IMR-90 (cell line): ENCODE data around the gene PLA2G2F. TPM values are rescaled to one million over a fixed set of nuclear protein-coding genes. Genes with fewer than 3 reads are reported as not detected.

Experiments used
- ATAC-seq: fragments of 200-7000 bp; cut with Tn5 transposase; 2 replicates; pipeline ENCODE4 v1.9.1; 2020; ENCODE audit warnings: low read depth, mild to moderate bottlenecking, moderate library complexity
- BruUV-seq: library from RNA; stranded (reverse); fragments of 400-500 nt; replicated peaks from 2 replicates; lab custom pipeline; 2021; lab: Mats Ljungman, UMichigan
- CTCF ChIA-PET: fragments of 300-600 bp; formaldehyde crosslinking; extraction: SDS; loops from one replicate; lab custom pipeline; 2021; ENCODE audit warnings: antibody characterized with exemption; lab: Yijun Ruan, JAX
- POLR2A ChIA-PET: fragments of 300-600 bp; sonication (Branson Sonifier 250); formaldehyde crosslinking; loops from one replicate; lab custom pipeline; 2022; ENCODE audit warnings: antibody characterized with exemption; ENCODE audit not compliant: unreplicated experiment; lab: Charles Lee
- DNase-seq: peaks from one replicate; pipeline ENCODE4 v3.0.0; 2013
- H2AFZ ChIP-seq: replicated peaks from 2 replicates; pipeline ENCODE3; 2013; ENCODE audit warnings: low read length, mild to moderate bottlenecking; ENCODE audit not compliant: poor library complexity
- H2AK5ac ChIP-seq: 2 replicates; pipeline ENCODE4 v1.6.1; 2013; ENCODE audit warnings: low read depth, low read length, inconsistent platforms
- H2AK9ac ChIP-seq: replicated peaks from 2 replicates; pipeline ENCODE3; 2013; ENCODE audit warnings: mild to moderate bottlenecking, low read depth, low read length, moderate library complexity; ENCODE audit not compliant: poor library complexity
- H2BK120ac ChIP-seq: 2 replicates; pipeline ENCODE4 v1.6.1; 2013; ENCODE audit warnings: low read depth, low read length, inconsistent platforms
- H2BK15ac ChIP-seq: 3 replicates; pipeline ENCODE4 v1.6.1; 2013; ENCODE audit warnings: low read depth, low read length, inconsistent platforms
- H2BK20ac ChIP-seq: 2 replicates; pipeline ENCODE4 v1.6.1; 2013; ENCODE audit warnings: low read depth, mild to moderate bottlenecking, inconsistent platforms, low read length, moderate library complexity
- H2BK5ac ChIP-seq: 2 replicates; pipeline ENCODE4 v1.6.1; 2013; ENCODE audit warnings: mild to moderate bottlenecking, low read depth, low read length, inconsistent platforms; ENCODE audit not compliant: poor library complexity, severe bottlenecking
- H3K14ac ChIP-seq: replicated peaks from 2 replicates; pipeline ENCODE4 v1.6.1; 2013; ENCODE audit warnings: low read depth, low read length, inconsistent platforms
- H3K18ac ChIP-seq: 2 replicates; pipeline ENCODE4 v1.6.1; 2013; ENCODE audit warnings: low read depth, low read length, control low read depth
- H3K23ac ChIP-seq: 2 replicates; pipeline ENCODE4 v1.6.1; 2013; ENCODE audit warnings: low read depth, low read length, inconsistent platforms
- H3K27ac ChIP-seq: 2 replicates; pipeline ENCODE4 v1.5.1; 2013; ENCODE audit warnings: mild to moderate bottlenecking, control low read depth, low read length; ENCODE audit not compliant: insufficient read depth
- H3K27me3 ChIP-seq: 2 replicates; pipeline ENCODE4 v1.6.1; 2013; ENCODE audit warnings: low read length; ENCODE audit not compliant: control insufficient read depth, insufficient read depth
- H3K36me3 ChIP-seq: 2 replicates; pipeline ENCODE4 v1.6.1; 2013; ENCODE audit warnings: low read length, mixed read lengths; ENCODE audit not compliant: control insufficient read depth, insufficient read depth
- H3K4ac ChIP-seq: 2 replicates; pipeline ENCODE4 v1.6.1; 2013; ENCODE audit warnings: low read depth, low read length, inconsistent platforms
- H3K4me1 ChIP-seq: 2 replicates; pipeline ENCODE4 v1.6.1; 2013; ENCODE audit warnings: low read length, mixed read lengths; ENCODE audit not compliant: control insufficient read depth, insufficient read depth
- H3K4me2 ChIP-seq: 2 replicates; pipeline ENCODE4 v1.6.1; 2013; ENCODE audit warnings: low read depth, mild to moderate bottlenecking, control low read depth, low read length, moderate library complexity
- H3K4me3 ChIP-seq: 2 replicates; pipeline ENCODE4 v1.5.1; 2013; ENCODE audit warnings: low read depth, mild to moderate bottlenecking, control low read depth, low read length, moderate library complexity; ENCODE audit not compliant: insufficient read depth
- H3K56ac ChIP-seq: 2 replicates; pipeline ENCODE4 v1.6.1; 2013; ENCODE audit warnings: low read length, inconsistent platforms; ENCODE audit not compliant: insufficient read depth; ENCODE audit errors: extremely low read depth
- H3K79me1 ChIP-seq, 2 experiments: 2 replicates each; pipeline ENCODE4 v1.6.1; 2013; ENCODE audit warnings: low read length in 2 of 2, inconsistent platforms in 1 of 2, low read depth in 1 of 2
- H3K9ac ChIP-seq: 2 replicates; pipeline ENCODE4 v1.6.1; 2013; ENCODE audit warnings: low read depth, low read length, control low read depth
- H3K9me1 ChIP-seq: 2 replicates; pipeline ENCODE4 v1.6.1; 2013; ENCODE audit warnings: low read length, inconsistent platforms; ENCODE audit not compliant: insufficient read depth
- H3K9me3 ChIP-seq: 2 replicates; pipeline ENCODE4 v1.6.1; 2013; ENCODE audit warnings: low read length; ENCODE audit not compliant: control insufficient read depth, insufficient read depth
- H4K20me1 ChIP-seq: 2 replicates; pipeline ENCODE4 v1.6.1; 2013; ENCODE audit warnings: low read length, inconsistent platforms; ENCODE audit not compliant: insufficient read depth
- H4K5ac ChIP-seq: 2 replicates; pipeline ENCODE4 v1.6.1; 2013; ENCODE audit warnings: mild to moderate bottlenecking, low read depth, low read length, control low read depth
- H4K8ac ChIP-seq, 2 experiments: 2 replicates each; pipeline ENCODE4 v1.6.1; 2013; ENCODE audit warnings: low read depth in 2 of 2, low read length in 2 of 2, control low read depth in 1 of 2, inconsistent platforms in 1 of 2
- H4K91ac ChIP-seq: 2 replicates; pipeline ENCODE4 v1.6.1; 2013; ENCODE audit warnings: low read depth, low read length, inconsistent platforms; ENCODE audit not compliant: insufficient read depth
- BHLHE40 ChIP-seq: fragments of 150-350 bp; IDR thresholded peaks from 2 replicates; pipeline ENCODE4 v1.6.1; 2016; ENCODE audit warnings: mild to moderate bottlenecking, low read depth, low read length
- CEBPB ChIP-seq: IDR thresholded peaks from 2 replicates; pipeline ENCODE4 v1.6.1; 2012; ENCODE audit warnings: low read depth, low read length, improper control_type of control experiment
- CHD1 ChIP-seq: IDR thresholded peaks from 2 replicates; pipeline ENCODE4 v1.6.1; 2012; ENCODE audit warnings: low read depth, low read length, improper control_type of control experiment
- FOS ChIP-seq: fragments of 150-350 bp; IDR thresholded peaks from 2 replicates; pipeline ENCODE4 v1.6.1; 2016; ENCODE audit warnings: low read depth, low read length
- MAFK ChIP-seq: IDR thresholded peaks from 2 replicates; pipeline ENCODE4 v1.6.1; 2012; ENCODE audit warnings: low read depth, low read length, improper control_type of control experiment
- MAZ ChIP-seq: IDR thresholded peaks from 2 replicates; pipeline ENCODE4 v1.6.1; 2012; ENCODE audit warnings: low read depth, mild to moderate bottlenecking, low read length, improper control_type of control experiment, moderate library complexity, borderline replicate concordance
- MXI1 ChIP-seq: IDR thresholded peaks from 2 replicates; pipeline ENCODE4 v1.6.1; 2012; ENCODE audit warnings: low read depth, mild to moderate bottlenecking, low read length, moderate library complexity, borderline replicate concordance
- NFE2L2 ChIP-seq: fragments of 150-350 bp; IDR thresholded peaks from 2 replicates; pipeline ENCODE4 v1.6.1; 2016; ENCODE audit warnings: low read depth, mild to moderate bottlenecking, low read length
- POLR2A ChIP-seq: IDR thresholded peaks from 2 replicates; pipeline ENCODE4 v1.6.1; 2012; ENCODE audit warnings: mild to moderate bottlenecking, low read depth, low read length
- RAD21 ChIP-seq: IDR thresholded peaks from 2 replicates; pipeline ENCODE4 v1.6.1; 2012; ENCODE audit warnings: low read length, improper control_type of control experiment
- RCOR1 ChIP-seq: IDR thresholded peaks from 2 replicates; pipeline ENCODE4 v1.6.1; 2012; ENCODE audit warnings: mild to moderate bottlenecking, low read length, improper control_type of control experiment; ENCODE audit not compliant: insufficient replicate concordance
- RFX5 ChIP-seq: IDR thresholded peaks from 2 replicates; pipeline ENCODE4 v1.8.0; 2012; ENCODE audit warnings: low read depth, mild to moderate bottlenecking, low read length, moderate library complexity
- SMC3 ChIP-seq: fragments of 150-350 bp; IDR thresholded peaks from 2 replicates; pipeline ENCODE4 v1.6.1; 2016; ENCODE audit warnings: low read depth, mild to moderate bottlenecking, antibody characterized with exemption, low read length, moderate library complexity
- WGBS, 2 experiments: methylation state at CpG; one replicate each; pipeline versions ENCODE4 v1.1.5 to v1.1.7; 2013; ENCODE audit warnings: missing lambda C conversion rate in 2 of 2; ENCODE audit not compliant: insufficient read length in 1 of 2; ENCODE audit errors: extremely low coverage in 2 of 2; 5-methylcytosine and 5-hydroxymethylcytosine counted together
- dilution Hi-C: fragments of 300-500 bp; cut with HindIII; formaldehyde crosslinking; loops from one replicate; pipeline ENCODE4 v1.14.3; 2018; ENCODE audit warnings: low sequenced_read_pairs; ENCODE audit not compliant: unreplicated experiment
- in situ Hi-C: fragments of 300-500 bp; cut with MboI; formaldehyde crosslinking; loops from 3 replicates; pipeline ENCODE4 v1.14.3; 2019; ENCODE audit warnings: low sequenced_read_pairs, inconsistent platforms, mixed read lengths
- intact Hi-C: fragments of 100-400 bp; cut with micrococcal nuclease; formaldehyde crosslinking; loops from 2 replicates; pipeline ENCODE4 v1.10.0; 2022
- polyA plus RNA-seq, 3 experiments: library from polyadenylated mRNA; depleted of rRNA; stranded (reverse); fragments of >200 nt; gene quantifications; 2 replicates each; pipeline ENCODE4 v1.2.3, GENCODE V29; 2012; ENCODE audit warnings: low replicate concordance in 1 of 3
- total RNA-seq: library from RNA; depleted of rRNA; stranded (reverse); fragments of >200 nt; gene quantifications from 2 replicates; pipeline ENCODE4 v1.2.3, GENCODE V29; 2012
- TF ChIP-seq, protein P1 (sequence below): fragments of 150-350 bp; IDR thresholded peaks from 2 replicates; pipeline ENCODE4 v1.6.1; 2016; ENCODE audit warnings: low read depth, mild to moderate bottlenecking, low read length, moderate library complexity, borderline replicate concordance

PLA2G2F gene
- total and polyA plus RNA-seq, 2 of the 4 experiments (the other 2 are of a cell fraction): not detected

DNA sequence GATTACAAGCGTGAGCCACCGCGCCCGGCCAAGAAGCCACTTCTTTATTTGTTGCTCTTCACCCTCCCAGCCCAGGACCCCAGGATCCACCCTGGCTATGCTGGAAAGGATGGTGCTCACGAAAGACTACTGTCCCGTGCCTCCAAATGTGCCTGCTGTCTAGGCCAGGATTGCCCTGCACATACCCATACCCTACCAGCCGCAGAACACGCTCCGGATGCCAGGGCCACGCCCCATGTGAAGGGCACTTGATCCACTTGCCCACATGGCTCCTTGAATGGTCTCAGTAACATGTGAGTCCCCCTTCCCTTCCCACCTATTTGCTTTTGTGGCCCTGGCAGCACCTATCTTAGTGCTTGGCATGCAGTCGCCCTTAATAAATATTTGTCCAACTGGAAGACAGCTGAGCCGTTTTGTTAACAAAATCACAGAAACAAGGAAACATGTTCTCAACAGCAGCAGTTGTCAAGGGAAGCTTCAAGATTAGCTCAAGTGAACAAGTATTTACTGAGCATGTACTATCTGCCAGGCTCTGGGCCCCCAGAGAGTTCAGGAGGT, 33.0 kb downstream of the PLA2G2F start:
- Histone ChIP-seq H4K20me1 (no peaks in the 10 kb centered on the region), H3K79me1 (no peaks in the 10 kb centered on the region), H2BK20ac (no peak overlapping the region), H3K9me3 (no peaks in the 10 kb centered on the region), H3K18ac (no peak overlapping the region), H2BK120ac (no peak overlapping the region), H4K5ac (no peak overlapping the region), H2AFZ (no peak overlapping the region), H3K14ac (no peak overlapping the region), H2AK9ac (no peak overlapping the region), H3K4me3 (no peak overlapping the region), H3K4me2 (no peak overlapping the region), H3K9ac (no peak overlapping the region), H3K27ac (no peak overlapping the region), H3K9me1 (no peaks in the 10 kb centered on the region), H3K4ac (no peak overlapping the region), H3K56ac (no peak overlapping the region), H3K23ac (no peak overlapping the region), H2BK15ac (no peak overlapping the region), H2AK5ac (no peak overlapping the region), H3K36me3 (no peaks in the 10 kb centered on the region), H4K8ac (no peak overlapping the region), H4K91ac (no peak overlapping the region), H3K4me1 (no peaks in the 10 kb centered on the region), H3K27me3 (peaks cover 17% of the 10 kb centered on the region), H2BK5ac (no peak overlapping the region)
- ChIA-PET POLR2A (no interaction called here), CTCF (no interaction called here)
- DNase-seq (no peak), ATAC-seq (no peak)
- BruUV-seq: no TSS peak
- TF ChIP-seq, protein P1, sequence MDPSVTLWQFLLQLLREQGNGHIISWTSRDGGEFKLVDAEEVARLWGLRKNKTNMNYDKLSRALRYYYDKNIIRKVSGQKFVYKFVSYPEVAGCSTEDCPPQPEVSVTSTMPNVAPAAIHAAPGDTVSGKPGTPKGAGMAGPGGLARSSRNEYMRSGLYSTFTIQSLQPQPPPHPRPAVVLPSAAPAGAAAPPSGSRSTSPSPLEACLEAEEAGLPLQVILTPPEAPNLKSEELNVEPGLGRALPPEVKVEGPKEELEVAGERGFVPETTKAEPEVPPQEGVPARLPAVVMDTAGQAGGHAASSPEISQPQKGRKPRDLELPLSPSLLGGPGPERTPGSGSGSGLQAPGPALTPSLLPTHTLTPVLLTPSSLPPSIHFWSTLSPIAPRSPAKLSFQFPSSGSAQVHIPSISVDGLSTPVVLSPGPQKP: no peak
- TF ChIP-seq CHD1 (no peak), SMC3 (no peak), RCOR1 (no peak), MXI1 (no peak), BHLHE40 (no peak), MAFK (no peak), POLR2A (no peak), CEBPB (no peak), MAZ (no peak), NFE2L2 (no peak), RFX5 (no peak), FOS (no peak), RAD21 (no peak)
- WGBS, 2 experiments: 83% methylated on average over 11 of the region's 12 CpGs; no CpG with 5 or more reads in 1 of the 2 experiments
- dilution Hi-C loops (no loop called here), in situ Hi-C loops (no loop called here), intact Hi-C loops (no loop called here)
